Transverse colon (tissue), 4 donors: ENCODE data around the gene FRAS1.

ENCODE experiments used
- EP300 ChIP-seq: sonication (generic); formaldehyde crosslinking; IDR thresholded peaks from one replicate; pipeline ENCODE4 v1.6.1; 2017; ENCODE audit warnings: antibody characterized with exemption, low read depth
- POLR2A ChIP-seq: fragments of 450-650 bp; IDR thresholded peaks from one replicate; pipeline ENCODE4 v1.6.1; 2016; ENCODE audit warnings: antibody characterized with exemption, mild to moderate bottlenecking, moderate library complexity
- POLR2AphosphoS5 ChIP-seq, 3 donors: sonication (generic); formaldehyde crosslinking; IDR thresholded peaks; one replicate each; pipeline ENCODE4 v1.6.1; 2016; ENCODE audit warnings: antibody characterized with exemption in 3 of 3
- TF ChIP-seq, protein P1 (sequence below), 5 experiments: fragments of 200-600 bp in 3 of 5; fragments of 450-650 bp in 2 of 5; sonication (generic) in 3 of 5; IDR thresholded peaks; 1 replicate in 2 of 5; 2 replicates in 3 of 5; pipeline ENCODE4 v1.5.1; 2016 to 2017; ENCODE audit warnings: antibody characterized with exemption in 5 of 5, inconsistent platforms in 3 of 5, mild to moderate bottlenecking in 2 of 5, moderate library complexity in 1 of 5

DNA sequence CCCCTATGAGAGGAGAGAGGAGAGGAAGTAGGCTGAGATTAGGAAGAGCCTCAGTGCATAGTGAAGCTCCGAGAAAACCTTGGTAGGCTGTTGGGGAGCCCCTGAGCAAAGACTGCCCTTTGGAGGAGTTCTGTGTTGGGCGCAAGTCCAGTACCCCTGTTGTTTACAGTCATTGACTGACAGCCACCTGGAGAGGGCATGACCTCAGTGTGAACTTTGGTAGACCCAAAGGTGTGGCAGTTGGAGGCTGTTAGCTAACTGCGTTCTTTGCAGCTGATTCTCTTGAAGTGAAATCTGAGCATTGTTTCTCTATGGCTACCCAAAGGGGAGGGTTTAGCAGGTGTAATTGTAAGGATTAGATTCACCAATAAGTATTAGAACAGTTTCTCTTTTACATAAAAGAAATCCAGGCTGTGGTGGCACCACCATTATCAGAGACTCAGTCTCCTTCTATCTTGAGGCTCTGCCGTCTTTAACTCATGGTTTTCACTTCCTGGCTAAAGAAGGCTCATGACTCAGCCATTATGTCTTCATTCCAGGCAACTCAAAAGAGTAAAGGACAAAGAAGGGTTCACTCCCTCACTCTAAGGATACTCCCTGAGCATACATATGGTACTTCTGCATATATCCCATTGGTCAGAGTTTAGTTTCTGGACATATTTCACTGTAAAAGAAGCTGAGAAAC, 527.9 kb downstream of the FRAS1 start:
- TF ChIP-seq, protein P1, sequence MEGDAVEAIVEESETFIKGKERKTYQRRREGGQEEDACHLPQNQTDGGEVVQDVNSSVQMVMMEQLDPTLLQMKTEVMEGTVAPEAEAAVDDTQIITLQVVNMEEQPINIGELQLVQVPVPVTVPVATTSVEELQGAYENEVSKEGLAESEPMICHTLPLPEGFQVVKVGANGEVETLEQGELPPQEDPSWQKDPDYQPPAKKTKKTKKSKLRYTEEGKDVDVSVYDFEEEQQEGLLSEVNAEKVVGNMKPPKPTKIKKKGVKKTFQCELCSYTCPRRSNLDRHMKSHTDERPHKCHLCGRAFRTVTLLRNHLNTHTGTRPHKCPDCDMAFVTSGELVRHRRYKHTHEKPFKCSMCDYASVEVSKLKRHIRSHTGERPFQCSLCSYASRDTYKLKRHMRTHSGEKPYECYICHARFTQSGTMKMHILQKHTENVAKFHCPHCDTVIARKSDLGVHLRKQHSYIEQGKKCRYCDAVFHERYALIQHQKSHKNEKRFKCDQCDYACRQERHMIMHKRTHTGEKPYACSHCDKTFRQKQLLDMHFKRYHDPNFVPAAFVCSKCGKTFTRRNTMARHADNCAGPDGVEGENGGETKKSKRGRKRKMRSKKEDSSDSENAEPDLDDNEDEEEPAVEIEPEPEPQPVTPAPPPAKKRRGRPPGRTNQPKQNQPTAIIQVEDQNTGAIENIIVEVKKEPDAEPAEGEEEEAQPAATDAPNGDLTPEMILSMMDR (IDR thresholded peaks at IDR 0.05), result no peak
- TF ChIP-seq POLR2AphosphoS5 (IDR thresholded peaks at IDR 0.05), result no peak
- no peak for TF ChIP-seq POLR2A
- TF ChIP-seq EP300, result no peak
